ENCODE results near the gene STX3. TPM values are rescaled to one million over a fixed set of nuclear protein-coding genes. Genes with fewer than 3 reads are reported as not detected.

STX3 gene
- total and polyA plus RNA-seq, 2 donors (not counting 3 experiments of a cell fraction or from before 2014, with no cell fraction given), result 40.3 to 49.7 TPM

DNA sequence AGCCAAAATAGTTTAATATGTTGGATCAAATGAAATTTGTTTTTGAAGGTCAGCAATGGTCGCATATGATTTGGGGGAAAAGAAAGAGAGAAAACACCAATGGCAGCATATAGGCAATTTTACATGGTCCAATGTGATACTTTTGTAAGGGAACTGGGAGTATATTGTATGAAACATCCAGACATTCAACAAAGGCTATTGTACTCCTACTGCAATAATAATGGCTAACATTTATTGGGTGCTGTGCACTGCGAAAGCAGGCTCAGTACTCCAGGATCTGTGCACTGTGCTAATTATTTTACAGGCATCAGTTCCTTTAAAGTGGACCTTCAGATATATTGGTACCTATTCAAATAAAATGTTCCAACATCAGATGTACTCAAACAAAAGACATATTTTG is 35.6 kb upstream of the STX3 start:
- Histone ChIP-seq H3K79me2 (ENCODE audit: control insufficient read depth, insufficient read depth, low read length) (no peaks in the 10 kb centered on the region), H3K4me1 (ENCODE audit: control insufficient read depth, extremely low read depth, insufficient read depth, low read length) (no peaks in the 10 kb centered on the region), H3K27ac (ENCODE audit: insufficient read depth, low read depth, low read length) (no peak overlapping the region), H3K9me1 (replicated peaks; ENCODE audit: control insufficient read depth, extremely low read depth, insufficient read depth, low read length) (no peaks in the 10 kb centered on the region), H4K20me1 (replicated peaks; ENCODE audit: control insufficient read depth, extremely low read depth, insufficient read depth, low read length) (no peaks in the 10 kb centered on the region), H3K4me3 (replicated peaks in 1 of 3; ENCODE audit: insufficient read depth in 1 of 3, low read depth in 1 of 3, low read length in 3 of 3) (no peak overlapping the region), H3K9me3 (replicated peaks; ENCODE audit: control insufficient read depth, insufficient read depth, low read length) (no peaks in the 10 kb centered on the region), H3K27me3 (ENCODE audit: control insufficient read depth in 2 of 2, insufficient read depth in 2 of 2, low read length in 2 of 2) (peaks cover 2 to 3% of the 10 kb centered on the region in 2 experiments), H3K36me3 (ENCODE audit: control insufficient read depth in 2 of 2, extremely low read depth in 1 of 2, insufficient read depth in 2 of 2, low read length in 2 of 2) (no peaks in the 10 kb centered on the region), H3K4me2 (ENCODE audit: insufficient read depth, low read length) (no peak overlapping the region), H2AFZ (ENCODE audit: low read depth, low read length) (no peak overlapping the region), H3K9ac (replicated peaks; ENCODE audit: extremely low read depth, insufficient read depth, low read length) (no peak overlapping the region)
- FAIRE-seq, result no peak
- dilution Hi-C loops (cut with MboI; ENCODE audit: extremely low pct_ligation_motif_present, low sequenced_read_pairs), result no loop called here
- TF ChIP-seq EZH2 (IDR thresholded peaks at IDR 0.05; ENCODE audit: borderline replicate concordance, low read depth, low read length, severe bottlenecking) (no peak), MYC (IDR thresholded peaks at IDR 0.05; ENCODE audit: low read depth, low read length) (no peak), GATA2 (IDR thresholded peaks at IDR 0.05; ENCODE audit: insufficient read depth, insufficient read length, low read depth, low read length) (no peak), POLR2AphosphoS5 (IDR thresholded peaks at IDR 0.05; ENCODE audit: insufficient read depth, low read depth, low read length) (no peak), JUN (IDR thresholded peaks at IDR 0.05; ENCODE audit: borderline replicate concordance, insufficient read depth, insufficient read length, low read depth) (no peak), POLR2A (IDR thresholded peaks at IDR 0.05; ENCODE audit: low read depth, low read length) (no peak), FOS (IDR thresholded peaks at IDR 0.05; ENCODE audit: borderline replicate concordance, insufficient read depth, low read length) (no peak)
- TF ChIP-seq, protein P1, sequence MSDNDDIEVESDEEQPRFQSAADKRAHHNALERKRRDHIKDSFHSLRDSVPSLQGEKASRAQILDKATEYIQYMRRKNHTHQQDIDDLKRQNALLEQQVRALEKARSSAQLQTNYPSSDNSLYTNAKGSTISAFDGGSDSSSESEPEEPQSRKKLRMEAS (IDR thresholded peaks at IDR 0.05; ENCODE audit: insufficient read depth, insufficient read length), result no peak
- TF ChIP-seq, protein P2, sequence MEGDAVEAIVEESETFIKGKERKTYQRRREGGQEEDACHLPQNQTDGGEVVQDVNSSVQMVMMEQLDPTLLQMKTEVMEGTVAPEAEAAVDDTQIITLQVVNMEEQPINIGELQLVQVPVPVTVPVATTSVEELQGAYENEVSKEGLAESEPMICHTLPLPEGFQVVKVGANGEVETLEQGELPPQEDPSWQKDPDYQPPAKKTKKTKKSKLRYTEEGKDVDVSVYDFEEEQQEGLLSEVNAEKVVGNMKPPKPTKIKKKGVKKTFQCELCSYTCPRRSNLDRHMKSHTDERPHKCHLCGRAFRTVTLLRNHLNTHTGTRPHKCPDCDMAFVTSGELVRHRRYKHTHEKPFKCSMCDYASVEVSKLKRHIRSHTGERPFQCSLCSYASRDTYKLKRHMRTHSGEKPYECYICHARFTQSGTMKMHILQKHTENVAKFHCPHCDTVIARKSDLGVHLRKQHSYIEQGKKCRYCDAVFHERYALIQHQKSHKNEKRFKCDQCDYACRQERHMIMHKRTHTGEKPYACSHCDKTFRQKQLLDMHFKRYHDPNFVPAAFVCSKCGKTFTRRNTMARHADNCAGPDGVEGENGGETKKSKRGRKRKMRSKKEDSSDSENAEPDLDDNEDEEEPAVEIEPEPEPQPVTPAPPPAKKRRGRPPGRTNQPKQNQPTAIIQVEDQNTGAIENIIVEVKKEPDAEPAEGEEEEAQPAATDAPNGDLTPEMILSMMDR (IDR thresholded peaks at IDR 0.05; ENCODE audit: extremely low read depth in 1 of 2, insufficient read depth in 1 of 2, low read depth in 1 of 2, low read length in 2 of 2), result no peak
- POLR2A ChIA-PET, result no interaction called here
- intact Hi-C loops (cut with micrococcal nuclease), result no loop called here
- DNase-seq (ENCODE audit: low read depth, low spot score), result no peak
- CTCF ChIA-PET, result no interaction called here
- BruUV-seq (replicated peaks), result no TSS peak
